Caco-2 (cell line): ENCODE data around the gene GUSB. TPM values are rescaled to one million over a fixed set of nuclear protein-coding genes. Genes with fewer than 3 reads are reported as not detected.

Experiments used
- BruUV-seq: library from RNA; stranded (reverse); fragments of 400-500 nt; replicated peaks from 2 replicates; lab custom pipeline; 2021; lab: Mats Ljungman, UMichigan
- CTCF ChIA-PET: fragments of 300-600 bp; sonication (Branson Sonifier 250); formaldehyde crosslinking; loops from one replicate; lab custom pipeline; 2022; ENCODE audit warnings: antibody characterized with exemption; lab: Charles Lee
- POLR2A ChIA-PET: fragments of 300-600 bp; sonication (Branson Sonifier 250); formaldehyde crosslinking; loops from one replicate; lab custom pipeline; 2022; ENCODE audit warnings: antibody characterized with exemption; lab: Charles Lee
- DNase-seq, 2 experiments: peaks; one replicate each; pipeline versions ENCODE4 v3.0.0 to v3.0.0-alpha.2; 2020 to 2022
- H3K27me3 ChIP-seq: replicated peaks from 2 replicates; pipeline ENCODE4 v1.6.0; 2011; ENCODE audit warnings: low read length; ENCODE audit not compliant: control insufficient read depth, insufficient read depth
- H3K36me3 ChIP-seq: 2 replicates; pipeline ENCODE4 v1.5.1; 2011; ENCODE audit warnings: low read length; ENCODE audit not compliant: control insufficient read depth, insufficient read depth
- H3K4me1 ChIP-seq: fragments of 250-450 bp; sonication (Bioruptor Pico); 2 replicates; pipeline ENCODE4 v1.5.1; 2020; ENCODE audit warnings: mild to moderate bottlenecking
- H3K4me3 ChIP-seq: 2 replicates; pipeline ENCODE4 v1.5.1; 2011; ENCODE audit warnings: low read depth, mild to moderate bottlenecking, control low read depth, low read length
- H3K9me3 ChIP-seq: fragments of 250-450 bp; sonication (Bioruptor Pico); 2 replicates; pipeline ENCODE4 v1.5.1; 2020; ENCODE audit warnings: mild to moderate bottlenecking, moderate library complexity
- H3K27ac Mint-ChIP-seq: one replicate; pipeline ENCODE4 v1.8.0; 2022; ENCODE audit warnings: mixed read lengths; ENCODE audit not compliant: unreplicated experiment
- H3K27me3 Mint-ChIP-seq: one replicate; pipeline ENCODE4 v1.8.0; 2022; ENCODE audit warnings: mixed read lengths; ENCODE audit not compliant: insufficient read depth, unreplicated experiment
- H3K36me3 Mint-ChIP-seq: one replicate; pipeline ENCODE4 v1.8.0; 2022; ENCODE audit warnings: mild to moderate bottlenecking, mixed read lengths; ENCODE audit not compliant: insufficient read depth, unreplicated experiment
- H3K4me1 Mint-ChIP-seq: one replicate; pipeline ENCODE4 v1.8.0; 2022; ENCODE audit warnings: low read depth, mixed read lengths; ENCODE audit not compliant: unreplicated experiment
- H3K4me3 Mint-ChIP-seq: one replicate; pipeline ENCODE4 v1.8.0; 2022; ENCODE audit warnings: mild to moderate bottlenecking, moderate library complexity, mixed read lengths; ENCODE audit not compliant: unreplicated experiment
- H3K9me3 Mint-ChIP-seq: one replicate; pipeline ENCODE4 v1.8.0; 2022; ENCODE audit warnings: mixed read lengths; ENCODE audit not compliant: unreplicated experiment
- CTCF ChIP-seq, 2 experiments: fragments of 200-600 bp in 1 of 2; IDR thresholded peaks; 1 replicate in 1 of 2; 2 replicates in 1 of 2; pipeline versions ENCODE4 v1.5.1 to v1.8.0; 2011 to 2022; ENCODE audit warnings: antibody characterized with exemption in 1 of 2, control low read depth in 1 of 2, inconsistent platforms in 1 of 2, low read depth in 1 of 2, low read length in 1 of 2, mild to moderate bottlenecking in 1 of 2, moderate library complexity in 1 of 2; ENCODE audit not compliant: insufficient read depth in 1 of 2, severe bottlenecking in 1 of 2, unreplicated experiment in 1 of 2
- intact Hi-C: fragments of 100-400 bp; cut with micrococcal nuclease; formaldehyde crosslinking; loops from one replicate; pipeline ENCODE4 v1.10.0; 2022; ENCODE audit not compliant: unreplicated experiment
- total RNA-seq: library from RNA; stranded (reverse); gene quantifications from 2 replicates; pipeline ENCODE4 v1.2.3, GENCODE V29; 2022

The GUSB gene
- total RNA-seq, 1 experiment from 2014 or later: 71.3 TPM

- BruUV-seq: no TSS peak
- H3K4me3 Mint-ChIP-seq: no peak overlapping the region
- no peaks in the 10 kb centered on the region for H3K27me3 ChIP-seq
- H3K9me3 Mint-ChIP-seq: no peaks in the 10 kb centered on the region
- H3K36me3 Mint-ChIP-seq: peaks cover 6% of the 10 kb centered on the region
- no peak for TF ChIP-seq CTCF (IDR thresholded peaks at IDR 0.05; ENCODE audit: insufficient read depth in 1 of 2, low read depth in 1 of 2, low read length in 1 of 2, severe bottlenecking in 1 of 2, unreplicated experiment in 1 of 2)
- H3K27ac Mint-ChIP-seq: no peak overlapping the region
- no peaks in the 10 kb centered on the region for H3K27me3 Mint-ChIP-seq
- H3K36me3 ChIP-seq: no peaks in the 10 kb centered on the region
- H3K4me1 Mint-ChIP-seq: no peaks in the 10 kb centered on the region
- DNase-seq: no peak
- no peak overlapping the region for H3K4me3 ChIP-seq
- CTCF ChIA-PET: no interaction called here
- POLR2A ChIA-PET: no interaction called here
- H3K4me1 ChIP-seq: no peaks in the 10 kb centered on the region
- no peaks in the 10 kb centered on the region for H3K9me3 ChIP-seq
- intact Hi-C loops: no loop called here
These were observed 69.8 kb downstream of the GUSB start for GRCh38 chr7:65912237-65912636.

Other genes with a start within 250 kb of the GUSB start
- gene VKORC1L1, start 109.1 kb downstream of the GUSB start, total RNA-seq: 35.2 and 35.5 TPM in 2 replicates
- 54.9 and 64.0 TPM in 2 replicates for gene ASL, start 93.6 kb upstream of the GUSB start, total RNA-seq
- 48.2 and 48.7 TPM in 2 replicates for gene CRCP, start 132.6 kb upstream of the GUSB start, total RNA-seq
- 31.0 and 32.8 TPM in 2 replicates for gene TPST1, start 223.1 kb upstream of the GUSB start, total RNA-seq